Parathyroid adenoma (tissue), 2 donors: ENCODE data around the gene REL.

Experiments used
- H2AFZ ChIP-seq: fragments of 300-600 bp; sonication (generic); one replicate; pipeline ENCODE4 v1.7.0; 2017; ENCODE audit warnings: antibody characterized with exemption, mild to moderate bottlenecking
- H3K27ac ChIP-seq: fragments of 300-600 bp; sonication (generic); one replicate; pipeline ENCODE4 v1.7.0; 2017
- H3K27me3 ChIP-seq: fragments of 300-600 bp; sonication (generic); one replicate; pipeline ENCODE4 v1.7.0; 2017; ENCODE audit warnings: low read length; ENCODE audit not compliant: control insufficient read depth, insufficient read depth
- H3K36me3 ChIP-seq: fragments of 300-600 bp; sonication (generic); one replicate; pipeline ENCODE4 v1.7.0; 2017; ENCODE audit warnings: low read length; ENCODE audit not compliant: control insufficient read depth, insufficient read depth
- H3K4me1 ChIP-seq: fragments of 300-600 bp; sonication (generic); one replicate; pipeline ENCODE4 v1.7.0; 2017; ENCODE audit warnings: control low read depth
- H3K4me2 ChIP-seq: fragments of 300-600 bp; sonication (generic); one replicate; pipeline ENCODE4 v1.7.0; 2017; ENCODE audit warnings: low read length
- H3K4me3 ChIP-seq: fragments of 300-600 bp; sonication (generic); one replicate; pipeline ENCODE4 v1.7.0; 2017; ENCODE audit warnings: low read depth, low read length
- H3K79me2 ChIP-seq: fragments of 300-600 bp; sonication (generic); one replicate; pipeline ENCODE4 v1.7.0; 2017; ENCODE audit warnings: control low read depth
- H3K9ac ChIP-seq: fragments of 300-600 bp; sonication (generic); one replicate; pipeline ENCODE4 v1.7.0; 2017; ENCODE audit warnings: mild to moderate bottlenecking
- H3K9me3 ChIP-seq: fragments of 300-600 bp; sonication (generic); one replicate; pipeline ENCODE4 v1.7.0; 2017; ENCODE audit warnings: low read length; ENCODE audit not compliant: control insufficient read depth
- TF ChIP-seq, protein P1 (sequence below): fragments of 300-600 bp; sonication (generic); IDR thresholded peaks from one replicate; pipeline ENCODE4 v1.7.0; 2017; ENCODE audit warnings: antibody characterized with exemption, mild to moderate bottlenecking
- donor health status: primary hyperparathyroidism.

The REL gene

DNA sequence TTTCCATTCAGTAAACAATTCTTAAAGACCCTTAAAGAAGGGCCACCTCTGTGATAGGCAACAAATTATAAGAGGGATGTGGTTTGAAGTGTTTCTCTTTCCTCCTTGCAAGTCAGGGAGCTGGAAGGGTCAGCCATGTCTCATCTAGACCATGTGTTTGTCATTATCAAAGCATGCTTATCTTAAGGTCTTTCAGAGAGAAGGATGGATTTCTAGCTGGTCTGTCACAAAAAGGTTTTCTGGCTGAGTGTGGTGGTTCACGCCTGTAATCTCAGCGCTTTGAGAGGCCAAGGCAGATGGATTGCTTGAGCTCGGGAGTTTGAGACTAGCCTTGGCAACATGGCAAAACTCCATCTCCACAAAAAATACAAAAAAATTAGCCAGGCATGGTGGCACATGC, 77.0 kb downstream of the REL start:
- H3K27ac ChIP-seq, result no peak overlapping the region

DNA sequence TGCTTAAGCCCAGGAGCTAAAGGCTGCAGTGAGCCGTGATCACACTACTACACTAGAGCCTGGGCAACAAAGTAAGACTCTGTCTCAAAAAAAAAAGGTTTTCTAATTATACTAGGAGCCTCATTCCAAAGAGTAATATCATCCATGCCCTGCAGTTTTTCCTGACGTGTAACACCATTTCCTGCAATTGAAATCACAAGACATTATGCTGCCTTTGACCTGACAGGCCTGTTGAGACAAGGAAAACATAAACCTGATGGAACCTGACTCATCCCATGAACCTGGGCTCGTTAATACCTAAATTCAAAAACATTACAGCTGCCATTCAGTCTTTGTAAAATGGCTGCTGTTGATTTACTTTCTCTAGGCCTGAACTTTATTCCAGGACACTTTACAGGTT, 77.4 kb downstream of the REL start:
- TF ChIP-seq, protein P1, sequence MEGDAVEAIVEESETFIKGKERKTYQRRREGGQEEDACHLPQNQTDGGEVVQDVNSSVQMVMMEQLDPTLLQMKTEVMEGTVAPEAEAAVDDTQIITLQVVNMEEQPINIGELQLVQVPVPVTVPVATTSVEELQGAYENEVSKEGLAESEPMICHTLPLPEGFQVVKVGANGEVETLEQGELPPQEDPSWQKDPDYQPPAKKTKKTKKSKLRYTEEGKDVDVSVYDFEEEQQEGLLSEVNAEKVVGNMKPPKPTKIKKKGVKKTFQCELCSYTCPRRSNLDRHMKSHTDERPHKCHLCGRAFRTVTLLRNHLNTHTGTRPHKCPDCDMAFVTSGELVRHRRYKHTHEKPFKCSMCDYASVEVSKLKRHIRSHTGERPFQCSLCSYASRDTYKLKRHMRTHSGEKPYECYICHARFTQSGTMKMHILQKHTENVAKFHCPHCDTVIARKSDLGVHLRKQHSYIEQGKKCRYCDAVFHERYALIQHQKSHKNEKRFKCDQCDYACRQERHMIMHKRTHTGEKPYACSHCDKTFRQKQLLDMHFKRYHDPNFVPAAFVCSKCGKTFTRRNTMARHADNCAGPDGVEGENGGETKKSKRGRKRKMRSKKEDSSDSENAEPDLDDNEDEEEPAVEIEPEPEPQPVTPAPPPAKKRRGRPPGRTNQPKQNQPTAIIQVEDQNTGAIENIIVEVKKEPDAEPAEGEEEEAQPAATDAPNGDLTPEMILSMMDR, result no peak
- no peaks in the 10 kb centered on the region for H3K9me3 ChIP-seq
- H3K4me1 ChIP-seq, result no peaks in the 10 kb centered on the region
- no peak overlapping the region for H2AFZ ChIP-seq
- no peaks in the 10 kb centered on the region for H3K27me3 ChIP-seq
- no peak overlapping the region for H3K4me2 ChIP-seq
- H3K36me3 ChIP-seq, result no peaks in the 10 kb centered on the region
- H3K4me3 ChIP-seq, result no peak overlapping the region
- no peaks in the 10 kb centered on the region for H3K79me2 ChIP-seq
- H3K9ac ChIP-seq, result no peak overlapping the region
- H3K27ac ChIP-seq, result no peak overlapping the region

More for the DNA sequence above, 77.0 kb downstream of the REL start:
- H3K9me3 ChIP-seq, result no peaks in the 10 kb centered on the region
- H3K4me2 ChIP-seq, result no peak overlapping the region
- H2AFZ ChIP-seq, result no peak overlapping the region
- H3K9ac ChIP-seq, result no peak overlapping the region
- H3K4me3 ChIP-seq, result no peak overlapping the region
- H3K36me3 ChIP-seq, result no peaks in the 10 kb centered on the region
- no peaks in the 10 kb centered on the region for H3K27me3 ChIP-seq
- no peaks in the 10 kb centered on the region for H3K79me2 ChIP-seq
- TF ChIP-seq, protein P1, result no peak
- no peaks in the 10 kb centered on the region for H3K4me1 ChIP-seq

DNA sequence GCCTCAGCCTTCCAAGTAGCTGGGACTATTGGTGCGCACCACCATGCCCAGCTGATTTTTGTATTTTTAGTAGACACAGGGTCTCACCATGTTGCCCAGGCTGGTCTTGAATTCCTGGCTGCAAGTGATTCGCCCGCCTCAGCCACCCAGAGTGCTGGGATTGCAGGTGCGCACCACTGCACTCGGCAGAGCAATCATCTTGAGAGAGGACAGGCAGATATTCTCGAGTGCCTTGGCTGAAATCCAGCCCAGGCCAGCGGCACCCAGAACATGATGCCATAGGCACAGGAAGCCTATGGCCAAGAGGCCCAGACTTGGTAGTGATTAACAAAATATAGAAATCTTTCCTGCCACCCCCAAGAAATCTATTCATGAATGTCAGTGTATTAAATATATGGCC, 78.1 kb downstream of the REL start:
- Histone ChIP-seq H3K36me3 (no peaks in the 10 kb centered on the region), H3K4me2 (no peak overlapping the region), H3K27ac (no peak overlapping the region), H3K9ac (no peak overlapping the region), H3K4me1 (no peaks in the 10 kb centered on the region), H2AFZ (no peak overlapping the region), H3K27me3 (no peaks in the 10 kb centered on the region), H3K79me2 (no peaks in the 10 kb centered on the region), H3K4me3 (no peak overlapping the region), H3K9me3 (no peaks in the 10 kb centered on the region)
- TF ChIP-seq, protein P1, result no peak

DNA sequence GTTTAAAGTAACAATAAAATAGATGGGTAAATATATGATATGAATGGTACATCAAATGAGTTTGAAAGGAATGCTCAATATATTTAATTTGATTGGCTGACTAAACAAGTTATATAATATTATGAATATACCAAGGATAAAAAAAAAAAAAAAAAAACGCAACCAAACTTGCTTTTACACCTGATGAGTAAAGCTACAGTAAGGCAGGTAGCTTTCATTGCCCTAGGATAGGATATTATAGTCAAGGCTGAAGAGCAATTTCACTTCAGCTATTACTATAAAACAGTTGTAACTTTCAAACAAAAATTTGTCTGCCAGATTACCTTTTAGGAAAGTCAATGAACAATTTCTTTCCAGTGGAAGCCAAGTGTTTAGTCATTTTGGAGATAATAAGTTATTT, 79.3 kb downstream of the REL start:
- Histone ChIP-seq H3K9ac (no peak overlapping the region), H3K79me2 (no peaks in the 10 kb centered on the region), H3K27me3 (no peaks in the 10 kb centered on the region), H3K36me3 (no peaks in the 10 kb centered on the region), H3K9me3 (no peaks in the 10 kb centered on the region), H3K27ac (no peak overlapping the region), H3K4me2 (no peak overlapping the region), H3K4me3 (no peak overlapping the region), H3K4me1 (no peaks in the 10 kb centered on the region), H2AFZ (no peak overlapping the region)
- TF ChIP-seq, protein P1, result no peak

DNA sequence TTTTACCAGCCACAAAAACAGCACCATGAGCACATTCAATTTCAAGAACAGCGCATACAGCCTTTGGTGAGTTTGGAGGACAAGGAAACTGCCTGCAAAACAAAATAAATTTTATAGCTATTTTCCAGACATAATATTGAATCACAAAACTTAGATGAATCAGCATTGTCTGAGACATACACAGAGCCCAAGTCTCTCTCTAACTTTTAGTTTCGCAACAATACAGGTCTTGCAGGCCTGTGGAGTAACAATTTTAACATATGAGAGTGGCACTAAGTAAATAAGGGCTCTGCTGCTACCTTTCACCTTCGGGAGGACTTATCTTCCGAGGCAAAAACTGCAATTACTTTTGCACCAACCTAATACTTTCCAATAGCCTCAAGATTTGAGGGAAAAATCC, 80.1 kb downstream of the REL start:
- TF ChIP-seq, protein P1, result no peak
- Histone ChIP-seq H3K9ac (no peak overlapping the region), H2AFZ (no peak overlapping the region), H3K27ac (no peak overlapping the region), H3K36me3 (no peaks in the 10 kb centered on the region), H3K4me3 (no peak overlapping the region), H3K4me1 (no peaks in the 10 kb centered on the region), H3K27me3 (no peaks in the 10 kb centered on the region), H3K4me2 (no peak overlapping the region), H3K9me3 (no peaks in the 10 kb centered on the region), H3K79me2 (no peaks in the 10 kb centered on the region)
